K562 (cell line): ENCODE results near the gene LILRB3. TPM values are rescaled to one million over a fixed set of nuclear protein-coding genes. Genes with fewer than 3 reads are reported as not detected.

ENCODE experiments used
- CHD4 ChIP-seq: fragments of 200-600 bp; sonication (generic); IDR thresholded peaks from 3 replicates; pipeline ENCODE4 v1.6.1; 2012; ENCODE audit warnings: low read depth, mild to moderate bottlenecking, mixed read lengths, low read length, inconsistent platforms; ENCODE audit not compliant: insufficient read depth, insufficient replicate concordance, poor library complexity, severe bottlenecking
- CTBP1 ChIP-seq: fragments of 450-650 bp; IDR thresholded peaks from 2 replicates; pipeline ENCODE4 v1.6.1; 2016; ENCODE audit warnings: borderline replicate concordance
- FOXP1 ChIP-seq: sonication (generic); formaldehyde crosslinking; IDR thresholded peaks from 2 replicates; pipeline ENCODE4 v1.8.0; 2022; ENCODE audit warnings: mild to moderate bottlenecking, missing genetic modification reagents
- GATAD2B ChIP-seq: fragments of 450-650 bp; IDR thresholded peaks from 2 replicates; pipeline ENCODE4 v1.6.1; 2017; ENCODE audit warnings: mild to moderate bottlenecking, borderline replicate concordance
- GTF2E2 ChIP-seq: fragments of 200-800 bp; sonication (Bioruptor generic); IDR thresholded peaks from 2 replicates; pipeline ENCODE4 v1.6.1; 2016; ENCODE audit warnings: missing genetic modification characterization, missing compliant biosample characterization
- LCOR ChIP-seq: sonication (generic); formaldehyde crosslinking; IDR thresholded peaks from 2 replicates; pipeline ENCODE4 v1.8.0; 2022; ENCODE audit warnings: mild to moderate bottlenecking, missing genetic modification reagents
- MEIS2 ChIP-seq: fragments of 450-650 bp; IDR thresholded peaks from 2 replicates; pipeline ENCODE4 v1.6.1; 2014; ENCODE audit warnings: mild to moderate bottlenecking; ENCODE audit not compliant: partially characterized antibody
- NR2C1 ChIP-seq, 2 experiments: fragments of 450-650 bp; IDR thresholded peaks; 2 replicates each; pipeline ENCODE4 v1.6.1; 2017; ENCODE audit warnings: mild to moderate bottlenecking in 2 of 2, antibody characterized with exemption in 1 of 2, inconsistent platforms in 1 of 2, missing compliant biosample characterization in 1 of 2, missing genetic modification characterization in 1 of 2
- PTRF ChIP-seq: fragments of 450-650 bp; IDR thresholded peaks from 2 replicates; pipeline ENCODE4 v1.6.1; 2016; ENCODE audit warnings: mild to moderate bottlenecking, missing genetic modification characterization, missing compliant biosample characterization
- RAD21 ChIP-seq, 2 experiments: fragments of 250-450 bp in 1 of 2; fragments of 450-650 bp in 1 of 2; sonication (Bioruptor Pico) in 1 of 2; formaldehyde crosslinking in 1 of 2; IDR thresholded peaks in 1 of 2; conservative IDR thresholded peaks in 1 of 2; 2 replicates each; pipeline versions ENCODE4 v1.4.0 to v1.8.0; 2020 to 2022; ENCODE audit warnings: mild to moderate bottlenecking in 2 of 2, moderate library complexity in 1 of 2
- RBM39 ChIP-seq: fragments of 200-400 bp; formaldehyde crosslinking; optimal IDR thresholded peaks from 2 replicates; pipeline ENCODE3; 2018; ENCODE audit warnings: low read depth, low read length
- RCOR1 ChIP-seq, 2 experiments: IDR thresholded peaks; 2 replicates each; pipeline ENCODE4 v1.6.1; 2012; ENCODE audit warnings: low read depth in 2 of 2, low read length in 2 of 2, borderline replicate concordance in 1 of 2, improper control_type of control experiment in 1 of 2
- TEAD2 ChIP-seq: fragments of 450-650 bp; IDR thresholded peaks from 2 replicates; pipeline ENCODE4 v1.6.1; 2016; ENCODE audit warnings: missing genetic modification characterization, control low read depth, missing compliant biosample characterization
- YY1 ChIP-seq, 3 experiments: IDR thresholded peaks; 2 replicates each; pipeline ENCODE4 v1.6.1; 2011; ENCODE audit warnings: low read length in 2 of 3, mild to moderate bottlenecking in 2 of 3, moderate library complexity in 2 of 3, borderline replicate concordance in 1 of 3, control low read depth in 1 of 3, low read depth in 1 of 3; ENCODE audit not compliant: insufficient read depth in 3 of 3, insufficient replicate concordance in 2 of 3, control insufficient read depth in 1 of 3, insufficient read length in 1 of 3; ENCODE audit errors: extremely low read depth in 1 of 3
- ZEB2 ChIP-seq: fragments of 450-650 bp; IDR thresholded peaks from 2 replicates; pipeline ENCODE4 v1.6.1; 2016
- polyA plus RNA-seq, 8 experiments: library from polyadenylated mRNA; depleted of rRNA in 4 of 8; stranded (reverse) in 5 of 8; unstranded in 3 of 8; fragments of >200 nt; fragmentation: Nextera tagmentation in 2 of 8; fragmentation: Illumina TruSeq in 1 of 8; extraction: Ambion mirVana in 2 of 8; extraction: Trizol in 1 of 8; gene quantifications; 2 replicates each; pipeline versions ENCODE4 v1.2.1 to v1.2.3, GENCODE V29; 2011 to 2014; ENCODE audit warnings: inconsistent platforms in 1 of 8, missing spikeins in 1 of 8
- total RNA-seq, 7 experiments: library from RNA; depleted of rRNA in 6 of 7; stranded (reverse); fragments of >200 nt in 6 of 7; fragmentation: Illumina TruSeq in 2 of 7; extraction: Trizol in 2 of 7; gene quantifications; 2 replicates each; pipeline versions ENCODE4 v1.2.1 to v1.2.3, GENCODE V29; 2011 to 2021; ENCODE audit warnings: low replicate concordance in 1 of 7
- TF ChIP-seq, protein P1 (sequence below): fragments of 250-450 bp; sonication (Bioruptor Pico); IDR thresholded peaks from 2 replicates; pipeline ENCODE4 v1.8.0; 2022; ENCODE audit warnings: moderate library complexity, mild to moderate bottlenecking, inconsistent platforms
- TF ChIP-seq, protein P2 (sequence below): IDR thresholded peaks from 2 replicates; pipeline ENCODE4 v1.6.1; 2011; ENCODE audit warnings: borderline replicate concordance, low read depth, mild to moderate bottlenecking, moderate library complexity, low read length; ENCODE audit not compliant: insufficient read depth, poor library complexity, severe bottlenecking
- TF ChIP-seq, protein P3 (sequence below): fragments of 250-450 bp; sonication (Bioruptor Pico); IDR thresholded peaks from 2 replicates; pipeline ENCODE4 v1.4.0; 2020; ENCODE audit warnings: mild to moderate bottlenecking, moderate library complexity
- TF ChIP-seq, protein P4 (sequence below): sonication (generic); formaldehyde crosslinking; IDR thresholded peaks from 2 replicates; pipeline ENCODE4 v1.8.0; 2023; ENCODE audit warnings: mild to moderate bottlenecking, missing genetic modification reagents

LILRB3 gene
- total and polyA plus RNA-seq, 9 of the 15 experiments (the other 6 are each of a cell fraction or from before 2014, with no cell fraction given): 0.01 to 0.09 TPM; not detected in 7

DNA sequence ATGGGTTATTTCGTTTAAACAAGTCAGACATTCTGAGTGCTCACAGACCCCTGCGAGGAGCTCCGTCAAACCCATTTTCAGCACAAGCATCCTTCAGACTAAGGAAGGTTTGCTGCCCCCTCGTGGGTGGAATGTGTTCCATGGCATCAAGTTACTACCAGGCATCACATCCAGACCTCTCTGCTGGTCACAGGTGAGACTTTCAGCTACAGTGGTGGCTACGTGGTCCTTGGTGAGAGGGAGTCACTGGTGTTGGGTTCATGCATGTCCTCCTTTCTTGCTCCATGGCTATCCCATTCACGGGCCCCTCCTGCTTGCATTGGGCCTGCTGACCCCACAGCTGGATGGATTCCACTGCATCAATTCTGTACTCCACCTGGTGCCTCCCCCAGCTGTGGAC lies 43.3 kb upstream of the LILRB3 start (continued):
- TF ChIP-seq, protein P1, sequence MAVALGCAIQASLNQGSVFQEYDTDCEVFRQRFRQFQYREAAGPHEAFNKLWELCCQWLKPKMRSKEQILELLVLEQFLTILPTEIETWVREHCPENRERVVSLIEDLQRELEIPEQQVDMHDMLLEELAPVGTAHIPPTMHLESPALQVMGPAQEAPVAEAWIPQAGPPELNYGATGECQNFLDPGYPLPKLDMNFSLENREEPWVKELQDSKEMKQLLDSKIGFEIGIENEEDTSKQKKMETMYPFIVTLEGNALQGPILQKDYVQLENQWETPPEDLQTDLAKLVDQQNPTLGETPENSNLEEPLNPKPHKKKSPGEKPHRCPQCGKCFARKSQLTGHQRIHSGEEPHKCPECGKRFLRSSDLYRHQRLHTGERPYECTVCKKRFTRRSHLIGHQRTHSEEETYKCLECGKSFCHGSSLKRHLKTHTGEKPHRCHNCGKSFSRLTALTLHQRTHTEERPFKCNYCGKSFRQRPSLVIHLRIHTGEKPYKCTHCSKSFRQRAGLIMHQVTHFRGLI (CRISPR knock-in tag): no peak
- no peak for TF ChIP-seq FOXP1 (CRISPR knock-in tag)
- no peak for TF ChIP-seq GTF2E2
- TF ChIP-seq, protein P2, sequence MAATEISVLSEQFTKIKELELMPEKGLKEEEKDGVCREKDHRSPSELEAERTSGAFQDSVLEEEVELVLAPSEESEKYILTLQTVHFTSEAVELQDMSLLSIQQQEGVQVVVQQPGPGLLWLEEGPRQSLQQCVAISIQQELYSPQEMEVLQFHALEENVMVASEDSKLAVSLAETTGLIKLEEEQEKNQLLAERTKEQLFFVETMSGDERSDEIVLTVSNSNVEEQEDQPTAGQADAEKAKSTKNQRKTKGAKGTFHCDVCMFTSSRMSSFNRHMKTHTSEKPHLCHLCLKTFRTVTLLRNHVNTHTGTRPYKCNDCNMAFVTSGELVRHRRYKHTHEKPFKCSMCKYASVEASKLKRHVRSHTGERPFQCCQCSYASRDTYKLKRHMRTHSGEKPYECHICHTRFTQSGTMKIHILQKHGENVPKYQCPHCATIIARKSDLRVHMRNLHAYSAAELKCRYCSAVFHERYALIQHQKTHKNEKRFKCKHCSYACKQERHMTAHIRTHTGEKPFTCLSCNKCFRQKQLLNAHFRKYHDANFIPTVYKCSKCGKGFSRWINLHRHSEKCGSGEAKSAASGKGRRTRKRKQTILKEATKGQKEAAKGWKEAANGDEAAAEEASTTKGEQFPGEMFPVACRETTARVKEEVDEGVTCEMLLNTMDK: peak; percentile 79
- TF ChIP-seq RAD21 (CRISPR knock-in tag; conservative IDR thresholded peaks at IDR 0.05 in 1 of 2, IDR thresholded peaks at IDR 0.05 in 1 of 2): peak in 1 of 2 experiments; percentile 58; a peak in 2 of 4 replicates
- TF ChIP-seq RCOR1 (IDR thresholded peaks at IDR 0.05; ENCODE audit: borderline replicate concordance in 1 of 2, low read depth in 2 of 2, low read length in 2 of 2): peak in 1 of 2 experiments; percentile 93; a peak in 3 of 4 replicates
- TF ChIP-seq PTRF (tag): no peak
- no peak for TF ChIP-seq MEIS2
- no peak for TF ChIP-seq LCOR (CRISPR knock-in tag)
- no peak for TF ChIP-seq RBM39
- no peak for TF ChIP-seq GATAD2B
- TF ChIP-seq NR2C1 (IDR thresholded peaks at IDR 0.05): no peak
- no peak for TF ChIP-seq NR2C1 (tag; IDR thresholded peaks at IDR 0.05)
- peak; percentile 100 for TF ChIP-seq TEAD2 (tag)
- TF ChIP-seq YY1 (IDR thresholded peaks at IDR 0.05; ENCODE audit: borderline replicate concordance in 1 of 3, control insufficient read depth in 1 of 3, extremely low read depth in 1 of 3, insufficient read depth in 3 of 3, insufficient read length in 1 of 3, insufficient replicate concordance in 2 of 3, low read depth in 1 of 3, low read length in 2 of 3): peak in 1 of 3 experiments; percentile 37
- peak; percentile 98 for TF ChIP-seq CTBP1
- peak; percentile 86 for TF ChIP-seq ZEB2
- TF ChIP-seq, protein P3, sequence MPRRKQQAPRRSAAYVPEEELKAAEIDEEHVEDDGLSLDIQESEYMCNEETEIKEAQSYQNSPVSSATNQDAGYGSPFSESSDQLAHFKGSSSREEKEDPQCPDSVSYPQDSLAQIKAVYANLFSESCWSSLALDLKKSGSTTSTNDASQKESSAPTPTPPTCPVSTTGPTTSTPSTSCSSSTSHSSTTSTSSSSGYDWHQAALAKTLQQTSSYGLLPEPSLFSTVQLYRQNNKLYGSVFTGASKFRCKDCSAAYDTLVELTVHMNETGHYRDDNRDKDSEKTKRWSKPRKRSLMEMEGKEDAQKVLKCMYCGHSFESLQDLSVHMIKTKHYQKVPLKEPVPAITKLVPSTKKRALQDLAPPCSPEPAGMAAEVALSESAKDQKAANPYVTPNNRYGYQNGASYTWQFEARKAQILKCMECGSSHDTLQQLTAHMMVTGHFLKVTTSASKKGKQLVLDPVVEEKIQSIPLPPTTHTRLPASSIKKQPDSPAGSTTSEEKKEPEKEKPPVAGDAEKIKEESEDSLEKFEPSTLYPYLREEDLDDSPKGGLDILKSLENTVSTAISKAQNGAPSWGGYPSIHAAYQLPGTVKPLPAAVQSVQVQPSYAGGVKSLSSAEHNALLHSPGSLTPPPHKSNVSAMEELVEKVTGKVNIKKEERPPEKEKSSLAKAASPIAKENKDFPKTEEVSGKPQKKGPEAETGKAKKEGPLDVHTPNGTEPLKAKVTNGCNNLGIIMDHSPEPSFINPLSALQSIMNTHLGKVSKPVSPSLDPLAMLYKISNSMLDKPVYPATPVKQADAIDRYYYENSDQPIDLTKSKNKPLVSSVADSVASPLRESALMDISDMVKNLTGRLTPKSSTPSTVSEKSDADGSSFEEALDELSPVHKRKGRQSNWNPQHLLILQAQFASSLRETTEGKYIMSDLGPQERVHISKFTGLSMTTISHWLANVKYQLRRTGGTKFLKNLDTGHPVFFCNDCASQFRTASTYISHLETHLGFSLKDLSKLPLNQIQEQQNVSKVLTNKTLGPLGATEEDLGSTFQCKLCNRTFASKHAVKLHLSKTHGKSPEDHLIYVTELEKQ: no peak
- TF ChIP-seq, protein P4, sequence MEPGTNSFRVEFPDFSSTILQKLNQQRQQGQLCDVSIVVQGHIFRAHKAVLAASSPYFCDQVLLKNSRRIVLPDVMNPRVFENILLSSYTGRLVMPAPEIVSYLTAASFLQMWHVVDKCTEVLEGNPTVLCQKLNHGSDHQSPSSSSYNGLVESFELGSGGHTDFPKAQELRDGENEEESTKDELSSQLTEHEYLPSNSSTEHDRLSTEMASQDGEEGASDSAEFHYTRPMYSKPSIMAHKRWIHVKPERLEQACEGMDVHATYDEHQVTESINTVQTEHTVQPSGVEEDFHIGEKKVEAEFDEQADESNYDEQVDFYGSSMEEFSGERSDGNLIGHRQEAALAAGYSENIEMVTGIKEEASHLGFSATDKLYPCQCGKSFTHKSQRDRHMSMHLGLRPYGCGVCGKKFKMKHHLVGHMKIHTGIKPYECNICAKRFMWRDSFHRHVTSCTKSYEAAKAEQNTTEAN (CRISPR knock-in tag): no peak
- TF ChIP-seq CHD4: no peak
